Coronary artery (tissue), 2 donors: ENCODE results near the gene PNMA5.
A peak's percentile ranks its signal among the peaks of the same experiment; 100 is the strongest.

Experiments
- DNase-seq: peaks from one replicate; pipeline ENCODE4 v3.0.0-alpha.2; 2017; ENCODE audit warnings: low spot score
- H3K27ac ChIP-seq, 2 donors: fragments of 200-600 bp; sonication (generic); one replicate each; pipeline ENCODE4 v1.5.1; 2016 to 2019
- H3K4me3 ChIP-seq: fragments of 200-600 bp; sonication (generic); 2 replicates; pipeline ENCODE4 v1.5.1; 2016; ENCODE audit warnings: mild to moderate bottlenecking, moderate library complexity
- TF ChIP-seq, protein P1 (sequence below): fragments of 200-600 bp; sonication (generic); IDR thresholded peaks from one replicate; pipeline ENCODE4 v1.5.1; 2019; ENCODE audit warnings: antibody characterized with exemption

PNMA5 gene

DNA sequence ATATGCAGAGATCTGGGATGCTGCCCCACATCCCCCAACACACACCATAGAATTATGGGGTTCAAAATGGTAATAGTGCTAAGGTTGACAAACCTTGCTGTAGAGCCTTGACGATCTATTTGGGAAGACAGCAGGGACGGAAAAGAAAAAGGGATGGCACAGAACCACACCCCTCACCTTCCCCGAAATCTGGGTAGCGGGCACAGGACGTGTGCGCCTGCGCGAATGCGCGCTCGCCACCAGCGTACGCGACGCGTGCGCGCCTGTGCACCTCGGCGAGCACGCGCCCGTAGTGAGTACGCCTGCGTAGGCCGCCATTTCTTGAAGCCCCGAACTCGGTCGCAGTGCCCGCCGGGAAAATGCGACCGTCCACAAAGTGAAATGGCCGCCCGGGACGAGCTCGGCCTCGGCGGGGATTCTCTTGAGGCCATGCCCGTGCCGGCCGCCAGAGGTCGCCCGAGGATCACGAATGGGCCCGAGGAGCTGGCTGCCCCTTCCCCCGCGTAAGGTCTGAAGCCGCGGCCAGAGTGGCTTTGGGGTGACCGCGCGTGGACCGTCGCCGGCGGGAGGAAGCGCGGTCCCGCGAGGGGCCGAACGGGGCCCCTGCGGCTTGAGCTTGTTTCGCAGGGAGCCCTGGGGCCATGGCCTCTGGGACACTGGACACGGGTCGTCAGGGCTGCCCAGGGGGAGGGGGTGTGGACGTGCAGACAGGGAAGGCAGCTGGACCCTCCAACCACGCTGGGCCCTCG is 52.4 kb downstream of the PNMA5 start:
- TF ChIP-seq, protein P1, sequence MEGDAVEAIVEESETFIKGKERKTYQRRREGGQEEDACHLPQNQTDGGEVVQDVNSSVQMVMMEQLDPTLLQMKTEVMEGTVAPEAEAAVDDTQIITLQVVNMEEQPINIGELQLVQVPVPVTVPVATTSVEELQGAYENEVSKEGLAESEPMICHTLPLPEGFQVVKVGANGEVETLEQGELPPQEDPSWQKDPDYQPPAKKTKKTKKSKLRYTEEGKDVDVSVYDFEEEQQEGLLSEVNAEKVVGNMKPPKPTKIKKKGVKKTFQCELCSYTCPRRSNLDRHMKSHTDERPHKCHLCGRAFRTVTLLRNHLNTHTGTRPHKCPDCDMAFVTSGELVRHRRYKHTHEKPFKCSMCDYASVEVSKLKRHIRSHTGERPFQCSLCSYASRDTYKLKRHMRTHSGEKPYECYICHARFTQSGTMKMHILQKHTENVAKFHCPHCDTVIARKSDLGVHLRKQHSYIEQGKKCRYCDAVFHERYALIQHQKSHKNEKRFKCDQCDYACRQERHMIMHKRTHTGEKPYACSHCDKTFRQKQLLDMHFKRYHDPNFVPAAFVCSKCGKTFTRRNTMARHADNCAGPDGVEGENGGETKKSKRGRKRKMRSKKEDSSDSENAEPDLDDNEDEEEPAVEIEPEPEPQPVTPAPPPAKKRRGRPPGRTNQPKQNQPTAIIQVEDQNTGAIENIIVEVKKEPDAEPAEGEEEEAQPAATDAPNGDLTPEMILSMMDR: peak; percentile 64
- peak; percentile 91 for DNase-seq
- peak overlapping the region; percentile 66 for H3K4me3 ChIP-seq
- peak overlapping the region; percentile 24 to 74 for H3K27ac ChIP-seq
